ENCODE results near the gene ACAD8.

Gene ACAD8

DNA sequence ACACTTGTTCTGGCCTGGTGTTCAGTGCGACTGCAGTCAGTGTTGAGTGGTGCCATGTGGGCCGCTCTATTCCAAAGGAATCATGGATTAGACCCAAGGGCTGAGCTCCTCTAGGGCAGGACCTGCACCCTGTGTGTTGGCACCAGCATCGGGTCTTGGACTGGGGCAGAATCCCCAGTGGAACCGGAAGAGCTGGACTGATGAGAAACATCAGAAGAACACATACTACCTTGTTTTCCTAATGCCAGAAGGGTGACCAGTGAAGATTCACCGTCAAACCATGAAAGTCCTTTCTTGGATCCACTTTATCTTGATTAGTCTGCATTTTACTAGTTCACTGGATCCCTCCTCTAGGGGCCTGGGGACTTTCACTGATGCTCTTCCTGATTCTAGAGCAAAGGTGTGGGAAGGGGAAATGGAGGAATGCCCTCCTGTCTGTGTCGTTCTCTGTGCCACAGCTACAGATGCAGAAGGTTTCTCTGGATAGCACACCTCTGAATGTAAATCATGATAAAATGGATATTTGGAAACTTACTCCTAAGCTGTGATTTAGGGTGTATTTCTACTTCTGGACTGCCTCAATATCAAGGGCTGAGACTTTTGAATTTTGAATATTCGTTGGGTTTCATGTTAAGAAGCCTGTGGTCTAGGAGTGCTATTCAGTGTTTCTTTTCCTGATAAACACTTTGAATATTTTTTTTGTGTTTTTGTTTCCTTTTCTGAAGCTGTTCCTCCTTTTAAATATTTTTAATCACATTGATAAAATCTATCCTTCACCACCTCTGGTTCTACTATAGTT, 11.8 kb downstream of the ACAD8 start:
- Histone ChIP-seq H3K23ac (ENCODE audit: low read length) (peak overlapping the region; percentile 74), H3K4me3 (ENCODE audit: low read length) (no peak overlapping the region), H3K4me1 (ENCODE audit: control insufficient read depth, low read depth, low read length) (no peaks in the 10 kb centered on the region), H3K18ac (ENCODE audit: low read length) (no peak overlapping the region), H3K27me3 (ENCODE audit: insufficient read depth, low read length, poor library complexity) (no peaks in the 10 kb centered on the region), H4K8ac (ENCODE audit: low read depth, low read length) (no peak overlapping the region), H3K9ac (ENCODE audit: low read length) (no peak overlapping the region), H3K27ac (ENCODE audit: low read depth, low read length) (no peak overlapping the region), H3K4ac (ENCODE audit: low read depth, low read length) (no peak overlapping the region), H2AK5ac (ENCODE audit: low read length) (no peak overlapping the region), H2BK5ac (ENCODE audit: low read length) (no peak overlapping the region), H2BK15ac (replicated peaks; ENCODE audit: low read depth) (no peak overlapping the region), H4K5ac (ENCODE audit: low read length) (no peak overlapping the region), H3K79me1 (ENCODE audit: low read length) (no peaks in the 10 kb centered on the region), H3K79me2 (ENCODE audit: control insufficient read depth, insufficient read depth, low read length) (no peaks in the 10 kb centered on the region), H2BK120ac (ENCODE audit: low read depth, low read length) (no peak overlapping the region), H3K36me3 (ENCODE audit: control insufficient read depth, insufficient read depth, low read length) (no peaks in the 10 kb centered on the region), H3K56ac (ENCODE audit: low read length) (no peak overlapping the region), H3K4me2 (ENCODE audit: low read length) (no peak overlapping the region)
- no CpG with 5 or more reads among the region's 7 CpGs for WGBS (ENCODE audit: extremely low coverage, insufficient coverage, low lambda C conversion rate)
- no peak for DNase-seq

DNA sequence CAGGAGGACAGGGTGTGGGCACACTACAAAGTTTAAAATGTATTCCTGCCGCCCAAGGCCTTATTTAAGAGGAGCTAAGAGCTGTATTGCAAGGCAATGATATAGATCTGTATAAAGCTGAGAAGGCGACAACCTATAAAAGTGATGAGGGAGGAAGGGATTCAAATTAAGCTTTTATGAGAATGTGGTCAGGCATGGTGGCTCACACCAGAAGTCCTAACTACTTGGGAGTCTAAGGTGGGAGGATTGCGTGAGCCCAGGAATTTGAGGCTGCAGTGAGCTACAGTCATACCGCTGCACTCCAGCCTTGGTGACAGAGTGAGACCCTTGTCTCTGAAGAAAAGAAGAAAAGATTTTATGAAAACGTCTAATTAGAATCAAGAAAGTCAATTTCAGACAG, 13.1 kb downstream of the ACAD8 start:
- H3K27me3 ChIP-seq (ENCODE audit: insufficient read depth, low read length, poor library complexity): no peaks in the 10 kb centered on the region
- no peak overlapping the region for H3K9ac ChIP-seq (ENCODE audit: low read length)
- no peak overlapping the region for H3K27ac ChIP-seq (ENCODE audit: low read depth, low read length)
- no peak overlapping the region for H3K23ac ChIP-seq (ENCODE audit: low read length)
- no peaks in the 10 kb centered on the region for H3K4me1 ChIP-seq (ENCODE audit: control insufficient read depth, low read depth, low read length)
- H2BK15ac ChIP-seq (replicated peaks; ENCODE audit: low read depth): no peak overlapping the region
- no peaks in the 10 kb centered on the region for H3K79me1 ChIP-seq (ENCODE audit: low read length)
- no peak overlapping the region for H2BK120ac ChIP-seq (ENCODE audit: low read depth, low read length)
- no peak overlapping the region for H4K8ac ChIP-seq (ENCODE audit: low read depth, low read length)
- H3K56ac ChIP-seq (ENCODE audit: low read length): no peak overlapping the region
- no peak overlapping the region for H4K5ac ChIP-seq (ENCODE audit: low read length)
- DNase-seq: no peak
- H3K4me3 ChIP-seq (ENCODE audit: low read length): no peak overlapping the region
- H3K36me3 ChIP-seq (ENCODE audit: control insufficient read depth, insufficient read depth, low read length): no peaks in the 10 kb centered on the region
- H2AK5ac ChIP-seq (ENCODE audit: low read length): no peak overlapping the region
- H3K18ac ChIP-seq (ENCODE audit: low read length): no peak overlapping the region
- no peak overlapping the region for H3K4me2 ChIP-seq (ENCODE audit: low read length)
- no peak overlapping the region for H2BK5ac ChIP-seq (ENCODE audit: low read length)
- H3K79me2 ChIP-seq (ENCODE audit: control insufficient read depth, insufficient read depth, low read length): no peaks in the 10 kb centered on the region
- H3K4ac ChIP-seq (ENCODE audit: low read depth, low read length): no peak overlapping the region
- no CpG with 5 or more reads among the region's 5 CpGs for WGBS (ENCODE audit: extremely low coverage, insufficient coverage, low lambda C conversion rate)

DNA sequence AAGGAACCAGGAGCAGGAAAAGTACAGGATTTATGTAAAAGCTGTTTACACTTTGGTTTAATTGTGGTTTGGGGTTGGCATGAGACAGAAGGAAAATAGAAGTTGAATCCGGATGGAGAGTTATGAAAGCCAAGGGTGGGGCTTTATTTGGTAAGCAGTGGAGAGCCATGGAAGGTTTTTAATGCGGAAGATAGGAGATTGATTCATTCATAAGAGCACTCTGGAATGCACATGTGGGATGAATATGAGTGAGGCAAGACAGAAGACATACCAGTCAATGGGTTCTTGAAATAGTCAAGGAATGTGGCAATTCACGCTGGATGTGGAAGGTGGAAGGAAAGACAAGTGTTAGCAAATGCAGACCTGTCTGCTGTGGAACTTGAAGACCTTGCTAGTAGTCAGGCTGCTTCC, 13.5 kb downstream of the ACAD8 start:
- Histone ChIP-seq H3K4me3 (ENCODE audit: low read length) (no peak overlapping the region), H3K27ac (ENCODE audit: low read depth, low read length) (no peak overlapping the region), H3K36me3 (ENCODE audit: control insufficient read depth, insufficient read depth, low read length) (no peaks in the 10 kb centered on the region), H3K9ac (ENCODE audit: low read length) (no peak overlapping the region), H3K79me2 (ENCODE audit: control insufficient read depth, insufficient read depth, low read length) (no peaks in the 10 kb centered on the region), H3K23ac (ENCODE audit: low read length) (no peak overlapping the region), H4K5ac (ENCODE audit: low read length) (no peak overlapping the region), H2AK5ac (ENCODE audit: low read length) (no peak overlapping the region), H3K79me1 (ENCODE audit: low read length) (no peaks in the 10 kb centered on the region), H2BK15ac (replicated peaks; ENCODE audit: low read depth) (no peak overlapping the region), H3K4ac (ENCODE audit: low read depth, low read length) (no peak overlapping the region), H2BK120ac (ENCODE audit: low read depth, low read length) (no peak overlapping the region), H3K4me2 (ENCODE audit: low read length) (no peak overlapping the region), H2BK5ac (ENCODE audit: low read length) (no peak overlapping the region), H3K4me1 (ENCODE audit: control insufficient read depth, low read depth, low read length) (no peaks in the 10 kb centered on the region), H3K56ac (ENCODE audit: low read length) (no peak overlapping the region), H4K8ac (ENCODE audit: low read depth, low read length) (no peak overlapping the region), H3K27me3 (ENCODE audit: insufficient read depth, low read length, poor library complexity) (no peaks in the 10 kb centered on the region), H3K18ac (ENCODE audit: low read length) (no peak overlapping the region)
- DNase-seq: peak; percentile 66
- WGBS (ENCODE audit: extremely low coverage, insufficient coverage, low lambda C conversion rate): no CpG with 5 or more reads among the region's 3 CpGs

DNA sequence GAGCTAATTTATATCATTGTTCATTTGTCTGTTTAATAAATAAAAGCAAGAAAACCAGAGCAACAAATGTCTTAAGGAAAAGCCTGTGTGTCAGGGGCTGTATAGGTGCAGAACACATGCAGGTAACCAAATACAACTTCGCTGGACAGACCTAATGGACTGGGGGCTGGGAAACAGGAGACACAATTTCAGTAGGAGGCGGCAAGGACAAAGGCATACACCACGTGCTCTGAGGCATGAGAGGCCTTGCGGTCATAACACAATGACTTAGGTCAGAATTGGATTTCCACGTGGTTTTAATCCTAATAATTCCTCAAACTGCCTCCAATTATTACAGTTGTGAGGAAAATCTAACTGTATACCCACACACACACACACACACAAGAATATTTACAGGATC, 14.1 kb downstream of the ACAD8 start:
- no peak overlapping the region for H3K4me3 ChIP-seq (ENCODE audit: low read length)
- no peak overlapping the region for H3K27ac ChIP-seq (ENCODE audit: low read depth, low read length)

DNA sequence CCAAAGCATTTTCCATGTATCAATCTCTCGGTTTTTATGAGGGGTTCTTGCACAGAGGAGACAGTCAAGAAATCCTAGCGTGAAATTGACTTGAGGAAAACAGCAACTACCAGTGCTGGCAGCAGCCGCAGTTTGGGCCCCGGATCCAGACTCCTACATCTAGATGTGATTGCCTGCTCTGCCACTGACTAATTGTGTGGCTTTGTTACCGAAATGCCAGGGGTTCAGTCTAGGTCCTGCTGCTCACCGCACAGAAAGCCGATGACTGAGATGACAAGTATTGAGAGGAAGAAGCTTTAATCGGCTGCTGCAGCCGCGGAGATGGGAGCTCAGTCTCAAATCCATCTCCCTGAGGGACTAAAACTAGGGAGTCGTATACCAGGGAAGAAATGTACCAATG, 14.6 kb downstream of the ACAD8 start:
- Histone ChIP-seq H3K27me3 (ENCODE audit: insufficient read depth, low read length, poor library complexity) (no peaks in the 10 kb centered on the region), H2AK5ac (ENCODE audit: low read length) (no peak overlapping the region), H4K8ac (ENCODE audit: low read depth, low read length) (no peak overlapping the region), H4K5ac (ENCODE audit: low read length) (no peak overlapping the region), H3K27ac (ENCODE audit: low read depth, low read length) (no peak overlapping the region), H3K9ac (ENCODE audit: low read length) (no peak overlapping the region), H2BK5ac (ENCODE audit: low read length) (no peak overlapping the region), H3K79me1 (ENCODE audit: low read length) (no peaks in the 10 kb centered on the region), H3K56ac (ENCODE audit: low read length) (no peak overlapping the region), H3K18ac (ENCODE audit: low read length) (peak overlapping the region; percentile 62), H3K4me3 (ENCODE audit: low read length) (no peak overlapping the region), H3K4ac (ENCODE audit: low read depth, low read length) (no peak overlapping the region), H2BK15ac (replicated peaks; ENCODE audit: low read depth) (no peak overlapping the region), H3K4me2 (ENCODE audit: low read length) (no peak overlapping the region), H3K36me3 (ENCODE audit: control insufficient read depth, insufficient read depth, low read length) (no peaks in the 10 kb centered on the region), H3K23ac (ENCODE audit: low read length) (no peak overlapping the region), H3K79me2 (ENCODE audit: control insufficient read depth, insufficient read depth, low read length) (no peaks in the 10 kb centered on the region), H3K4me1 (ENCODE audit: control insufficient read depth, low read depth, low read length) (peaks cover 2% of the 10 kb centered on the region), H2BK120ac (ENCODE audit: low read depth, low read length) (no peak overlapping the region)
- no peak for DNase-seq
- no CpG with 5 or more reads among the region's 11 CpGs for WGBS (ENCODE audit: extremely low coverage, insufficient coverage, low lambda C conversion rate)

More for the DNA sequence above, 14.1 kb downstream of the ACAD8 start:
- H3K79me2 ChIP-seq (ENCODE audit: control insufficient read depth, insufficient read depth, low read length): no peaks in the 10 kb centered on the region
- no peak overlapping the region for H3K18ac ChIP-seq (ENCODE audit: low read length)
- no peaks in the 10 kb centered on the region for H3K79me1 ChIP-seq (ENCODE audit: low read length)
- no peak overlapping the region for H2BK5ac ChIP-seq (ENCODE audit: low read length)
- H3K56ac ChIP-seq (ENCODE audit: low read length): peak overlapping the region; percentile 47
- H4K5ac ChIP-seq (ENCODE audit: low read length): no peak overlapping the region
- H3K23ac ChIP-seq (ENCODE audit: low read length): no peak overlapping the region
- no peaks in the 10 kb centered on the region for H3K36me3 ChIP-seq (ENCODE audit: control insufficient read depth, insufficient read depth, low read length)
- no peak for DNase-seq
- no peak overlapping the region for H3K9ac ChIP-seq (ENCODE audit: low read length)
- no peak overlapping the region for H2AK5ac ChIP-seq (ENCODE audit: low read length)
- H3K4me1 ChIP-seq (ENCODE audit: control insufficient read depth, low read depth, low read length): no peaks in the 10 kb centered on the region
- H4K8ac ChIP-seq (ENCODE audit: low read depth, low read length): no peak overlapping the region
- no peak overlapping the region for H2BK15ac ChIP-seq (replicated peaks; ENCODE audit: low read depth)
- H3K4me2 ChIP-seq (ENCODE audit: low read length): no peak overlapping the region
- WGBS (ENCODE audit: extremely low coverage, insufficient coverage, low lambda C conversion rate): no CpG with 5 or more reads among the region's 5 CpGs
- H2BK120ac ChIP-seq (ENCODE audit: low read depth, low read length): no peak overlapping the region
- no peaks in the 10 kb centered on the region for H3K27me3 ChIP-seq (ENCODE audit: insufficient read depth, low read length, poor library complexity)
- H3K4ac ChIP-seq (ENCODE audit: low read depth, low read length): no peak overlapping the region

DNA sequence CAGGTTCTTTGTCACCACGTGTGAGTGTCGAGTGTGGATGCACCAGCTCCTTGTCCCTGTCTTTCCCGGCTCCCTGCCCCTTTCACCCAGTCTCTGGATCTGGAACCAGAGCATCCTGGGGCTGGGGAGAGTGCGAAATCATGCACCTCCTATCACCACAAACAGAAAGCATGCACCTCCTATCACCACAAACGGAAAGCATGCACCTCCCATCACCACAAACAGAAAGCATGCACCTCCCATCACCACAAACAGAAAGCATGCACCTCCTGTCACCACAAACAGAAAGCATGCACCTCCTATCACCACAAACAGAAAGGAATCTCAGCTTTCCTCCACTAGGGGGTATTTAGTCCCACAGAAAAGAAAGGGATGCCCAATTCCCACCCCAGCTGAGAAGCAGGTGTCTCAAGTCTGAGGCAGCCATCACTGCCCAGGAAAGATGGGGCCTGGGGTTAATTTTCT, 16.9 kb downstream of the ACAD8 start:
- WGBS (ENCODE audit: extremely low coverage, insufficient coverage, low lambda C conversion rate): no CpG with 5 or more reads among the region's 5 CpGs

More for the DNA sequence above, 16.9 kb downstream of the ACAD8 start:
- Histone ChIP-seq H3K23ac (ENCODE audit: low read length) (no peak overlapping the region), H4K5ac (ENCODE audit: low read length) (no peak overlapping the region), H3K79me2 (ENCODE audit: control insufficient read depth, insufficient read depth, low read length) (peaks cover 6% of the 10 kb centered on the region), H3K4me3 (ENCODE audit: low read length) (no peak overlapping the region), H3K4ac (ENCODE audit: low read depth, low read length) (no peak overlapping the region), H2BK5ac (ENCODE audit: low read length) (no peak overlapping the region), H4K8ac (ENCODE audit: low read depth, low read length) (no peak overlapping the region), H3K9ac (ENCODE audit: low read length) (no peak overlapping the region), H3K4me1 (ENCODE audit: control insufficient read depth, low read depth, low read length) (peaks cover 2% of the 10 kb centered on the region), H3K36me3 (ENCODE audit: control insufficient read depth, insufficient read depth, low read length) (no peaks in the 10 kb centered on the region), H3K27me3 (ENCODE audit: insufficient read depth, low read length, poor library complexity) (no peaks in the 10 kb centered on the region), H2BK15ac (replicated peaks; ENCODE audit: low read depth) (no peak overlapping the region), H3K4me2 (ENCODE audit: low read length) (no peak overlapping the region), H3K56ac (ENCODE audit: low read length) (no peak overlapping the region), H3K18ac (ENCODE audit: low read length) (no peak overlapping the region), H2AK5ac (ENCODE audit: low read length) (no peak overlapping the region), H2BK120ac (ENCODE audit: low read depth, low read length) (no peak overlapping the region), H3K79me1 (ENCODE audit: low read length) (no peaks in the 10 kb centered on the region), H3K27ac (ENCODE audit: low read depth, low read length) (no peak overlapping the region)
- peak; percentile 84 for DNase-seq

Measured in mesendoderm (in vitro differentiated cells).